Liver (tissue), 9 donors: ENCODE results near the gene ST6GAL1. TPM values are rescaled to one million over a fixed set of nuclear protein-coding genes. Genes with fewer than 3 reads are reported as not detected.
"Not testable (repeated sequence)": the region's sequence is repeated elsewhere in the genome, so short reads cannot be mapped to it uniquely, and the experiment has no call there.

Source experiments
- DNase-seq: peaks from one replicate; pipeline ENCODE4 v3.0.0-alpha.2; 2017; ENCODE audit warnings: low spot score
- H3K27ac ChIP-seq, 2 donors: one replicate each; pipeline ENCODE4 v1.7.0; 2013; ENCODE audit warnings: inconsistent platforms in 2 of 2, low read length in 2 of 2, control low read depth in 1 of 2, low read depth in 1 of 2, mild to moderate bottlenecking in 1 of 2
- H3K27me3 ChIP-seq, 4 donors: one replicate each; pipeline versions ENCODE4 v1.6.1 to v1.7.0; 2013; ENCODE audit warnings: low read length in 3 of 4, inconsistent platforms in 1 of 4, mild to moderate bottlenecking in 1 of 4, moderate library complexity in 1 of 4; ENCODE audit not compliant: control insufficient read depth in 4 of 4, insufficient read depth in 4 of 4
- H3K36me3 ChIP-seq, 4 donors: one replicate each; pipeline versions ENCODE4 v1.6.1 to v1.7.0; 2013; ENCODE audit warnings: low read length in 3 of 4, mild to moderate bottlenecking in 3 of 4, low read depth in 1 of 4, moderate library complexity in 1 of 4; ENCODE audit not compliant: control insufficient read depth in 4 of 4, insufficient read depth in 3 of 4
- H3K4me1 ChIP-seq, 4 donors: one replicate each; pipeline versions ENCODE4 v1.6.1 to v1.7.0; 2013; ENCODE audit warnings: low read length in 3 of 4, mild to moderate bottlenecking in 3 of 4, moderate library complexity in 1 of 4; ENCODE audit not compliant: control insufficient read depth in 4 of 4, insufficient read depth in 4 of 4
- H3K4me3 ChIP-seq, 3 donors: one replicate each; pipeline versions ENCODE4 v1.6.1 to v1.7.0; 2013; ENCODE audit warnings: low read length in 3 of 3, control low read depth in 1 of 3, low read depth in 1 of 3, mild to moderate bottlenecking in 1 of 3
- H3K9ac ChIP-seq, 2 donors: one replicate each; pipeline ENCODE4 v1.7.0; 2013; ENCODE audit warnings: low read length in 2 of 2, mild to moderate bottlenecking in 2 of 2, moderate library complexity in 2 of 2, control low read depth in 1 of 2, low read depth in 1 of 2
- H3K9me3 ChIP-seq, 4 donors: one replicate each; pipeline versions ENCODE4 v1.6.1 to v1.7.0; 2013; ENCODE audit warnings: low read length in 3 of 4; ENCODE audit not compliant: control insufficient read depth in 4 of 4
- ATF3 ChIP-seq: IDR thresholded peaks from 2 replicates; pipeline ENCODE4 v1.6.1; 2016; ENCODE audit warnings: antibody characterized with exemption
- EGR1 ChIP-seq, 2 donors: IDR thresholded peaks; 2 replicates each; pipeline ENCODE4 v1.6.1; 2016 to 2018; ENCODE audit warnings: antibody characterized with exemption in 2 of 2, low read depth in 2 of 2
- FOXA1 ChIP-seq: IDR thresholded peaks from 2 replicates; pipeline ENCODE4 v1.6.1; 2016; ENCODE audit warnings: antibody characterized with exemption
- FOXA2 ChIP-seq: IDR thresholded peaks from 2 replicates; pipeline ENCODE4 v1.6.1; 2016; ENCODE audit warnings: antibody characterized with exemption
- GABPA ChIP-seq, 2 donors: IDR thresholded peaks in 1 of 2; conservative IDR thresholded peaks in 1 of 2; 2 replicates each; pipeline ENCODE4 v1.6.1; 2016; ENCODE audit warnings: antibody characterized with exemption in 2 of 2, mild to moderate bottlenecking in 1 of 2, moderate library complexity in 1 of 2
- HNF4G ChIP-seq: IDR thresholded peaks from 2 replicates; pipeline ENCODE4 v1.6.1; 2016; ENCODE audit warnings: antibody characterized with exemption
- JUND ChIP-seq, 2 donors: IDR thresholded peaks; 2 replicates each; pipeline ENCODE4 v1.6.1; 2016; ENCODE audit warnings: antibody characterized with exemption in 2 of 2
- NR2F2 ChIP-seq: IDR thresholded peaks from 2 replicates; pipeline ENCODE4 v1.6.1; 2016; ENCODE audit warnings: antibody characterized with exemption
- RAD21 ChIP-seq, 2 donors: IDR thresholded peaks; 2 replicates each; pipeline ENCODE4 v1.6.1; 2016; ENCODE audit warnings: antibody characterized with exemption in 2 of 2, mild to moderate bottlenecking in 2 of 2
- REST ChIP-seq: IDR thresholded peaks from 2 replicates; pipeline ENCODE4 v1.6.1; 2016; ENCODE audit warnings: antibody characterized with exemption, mild to moderate bottlenecking
- RXRA ChIP-seq, 2 donors: IDR thresholded peaks; 2 replicates each; pipeline ENCODE4 v1.6.1; 2017 to 2018; ENCODE audit warnings: antibody characterized with exemption in 2 of 2, mild to moderate bottlenecking in 1 of 2
- TAF1 ChIP-seq: conservative IDR thresholded peaks from 2 replicates; pipeline ENCODE4 v1.6.1; 2016; ENCODE audit warnings: antibody characterized with exemption, mild to moderate bottlenecking
- YY1 ChIP-seq: IDR thresholded peaks from 2 replicates; pipeline ENCODE4 v1.6.1; 2016; ENCODE audit warnings: antibody characterized with exemption, mild to moderate bottlenecking
- ZBTB33 ChIP-seq: IDR thresholded peaks from 2 replicates; pipeline ENCODE4 v1.6.1; 2016; ENCODE audit warnings: antibody characterized with exemption
- WGBS: extraction: QIAGEN DNeasy Blood & Tissue Kit; methylation state at CpG from one replicate; pipeline ENCODE4 v1.1.7; 2013; 5-methylcytosine and 5-hydroxymethylcytosine counted together
- polyA plus RNA-seq, 2 donors: library from polyadenylated mRNA; stranded (reverse) in 1 of 2; unstranded in 1 of 2; fragments of 200-250 nt in 1 of 2; fragments of >200 nt in 1 of 2; fragmentation: Nextera tagmentation in 1 of 2; extraction: Ambion mirVana in 1 of 2; gene quantifications; one replicate each; pipeline versions ENCODE4 v1.2.1 to v1.2.3, GENCODE V29; 2013 to 2015
- total RNA-seq, 2 donors: library from RNA; depleted of rRNA; stranded (reverse); fragments of >200 nt; gene quantifications; one replicate each; pipeline ENCODE4 v1.2.3, GENCODE V29; 2014
- donor health status: healthy.
- donor health status: healthy.
- donor health status: healthy.
- donor health status: healthy.
- donor health status: healthy.

The ST6GAL1 gene
- total and polyA plus RNA-seq, 4 donors = 102 to 425 (median 328) TPM

GRCh38 chr3:187051724-187052366 lies 121.5 kb downstream of the ST6GAL1 start:
- H3K4me1 ChIP-seq = peaks cover 3 to 31% (median 21%) of the 10 kb centered on the region in 4 donors
- TF ChIP-seq NR2F2 = no peak
- H3K9ac ChIP-seq = no peak overlapping the region
- no peaks in the 10 kb centered on the region for H3K27me3 ChIP-seq
- H3K4me3 ChIP-seq = no peak overlapping the region
- H3K9me3 ChIP-seq = no peaks in the 10 kb centered on the region
- no peak overlapping the region for H3K27ac ChIP-seq
- peaks cover 10 to 35% (median 28%) of the 10 kb centered on the region in 4 donors for H3K36me3 ChIP-seq
- DNase-seq = no peak
- 79% methylated on average over 3 of the region's 3 CpGs for WGBS

- peaks cover 10 to 37% (median 30%) of the 10 kb centered on the region in 4 donors for H3K36me3 ChIP-seq
- not testable (repeated sequence) for H3K9ac ChIP-seq, H3K9me3 ChIP-seq, H3K4me3 ChIP-seq, DNase-seq, H3K27me3 ChIP-seq, H3K27ac ChIP-seq
- 94% methylated on average over 2 of the region's 2 CpGs for WGBS
- H3K4me1 ChIP-seq = peaks cover 3 to 31% (median 23%) of the 10 kb centered on the region in 4 donors
Measured at GRCh38 chr3:187052427-187052826, 122.1 kb downstream of the ST6GAL1 start.

- peaks cover 8 to 35% (median 29%) of the 10 kb centered on the region in 4 donors for H3K4me1 ChIP-seq
- H3K9me3 ChIP-seq = not testable (repeated sequence)
- WGBS = 86% methylated on average over 2 of the region's 2 CpGs
Measured at GRCh38 chr3:187054433-187054832, 124.1 kb downstream of the ST6GAL1 start.

GRCh38 chr3:187057803-187058202 lies 127.5 kb downstream of the ST6GAL1 start:
- Histone ChIP-seq H3K36me3 (peaks cover 6 to 42% (median 29%) of the 10 kb centered on the region in 4 donors), H3K4me1 (peaks cover 9 to 50% (median 47%) of the 10 kb centered on the region in 4 donors)
- not testable (repeated sequence) for DNase-seq, H3K4me3 ChIP-seq, H3K9me3 ChIP-seq, H3K9ac ChIP-seq, H3K27me3 ChIP-seq, H3K27ac ChIP-seq
- 73% methylated on average over 10 of the region's 10 CpGs for WGBS

More at GRCh38 chr3:187054433-187054832, 124.1 kb downstream of the ST6GAL1 start:
- H3K4me3 ChIP-seq, H3K27me3 ChIP-seq, H3K27ac ChIP-seq, DNase-seq, H3K9ac ChIP-seq: not testable (repeated sequence)
- peaks cover 12 to 42% (median 35%) of the 10 kb centered on the region in 4 donors for H3K36me3 ChIP-seq

GRCh38 chr3:187061748-187062147 lies 131.4 kb downstream of the ST6GAL1 start:
- no peak for DNase-seq
- Histone ChIP-seq H3K4me1 (peaks cover 15 to 75% (median 68%) of the 10 kb centered on the region in 4 donors), H3K4me3 (no peak overlapping the region), H3K9me3 (no peaks in the 10 kb centered on the region), H3K9ac (no peak overlapping the region), H3K36me3 (peaks cover 5 to 66% (median 37%) of the 10 kb centered on the region in 4 donors), H3K27ac (peak overlapping the region in 1 of 2 donors; percentile 1), H3K27me3 (no peaks in the 10 kb centered on the region)
- WGBS = 58% methylated on average over 3 of the region's 3 CpGs
- TF ChIP-seq EGR1 (IDR thresholded peaks at IDR 0.05; ENCODE audit: low read depth in 2 of 2) (no peak), NR2F2 (no peak), JUND (IDR thresholded peaks at IDR 0.05) (no peak), GABPA (IDR thresholded peaks at IDR 0.05 in 1 of 2, conservative IDR thresholded peaks at IDR 0.05 in 1 of 2) (no peak), RXRA (IDR thresholded peaks at IDR 0.05) (no peak), REST (no peak), YY1 (no peak), ATF3 (no peak), TAF1 (no peak), HNF4G (no peak), ZBTB33 (no peak), FOXA1 (no peak), RAD21 (IDR thresholded peaks at IDR 0.05) (no peak), FOXA2 (no peak)
